Stomach (tissue), 9 donors: ENCODE results near the gene ANKS1B. TPM values are rescaled to one million over a fixed set of nuclear protein-coding genes. Genes with fewer than 3 reads are reported as not detected.

Experiments
- DNase-seq, 2 donors: peaks; one replicate each; pipeline versions ENCODE4 v3.0.0 to v3.0.0-alpha.2; 2013 to 2019
- H3K27ac ChIP-seq, 5 donors: fragments of 200-600 bp in 4 of 5; sonication (generic) in 4 of 5; one replicate each; pipeline ENCODE4 v1.5.1; 2013 to 2019; ENCODE audit warnings: mild to moderate bottlenecking in 1 of 5, moderate library complexity in 1 of 5
- H3K27me3 ChIP-seq, 3 donors: fragments of 200-600 bp; sonication (generic); one replicate each; pipeline ENCODE4 v1.5.1; 2017 to 2019; ENCODE audit warnings: mixed run types in 1 of 3
- H3K36me3 ChIP-seq, 4 donors: fragments of 200-600 bp; sonication (generic); 1 replicate in 3 of 4; 2 replicates in 1 of 4; pipeline ENCODE4 v1.5.1; 2016 to 2019
- H3K4me1 ChIP-seq, 4 donors: fragments of 200-600 bp; sonication (generic); one replicate each; pipeline ENCODE4 v1.5.1; 2016 to 2019
- H3K4me3 ChIP-seq, 4 donors: fragments of 200-600 bp; sonication (generic) in 3 of 4; one replicate each; pipeline ENCODE4 v1.5.1; 2016 to 2019; ENCODE audit warnings: mild to moderate bottlenecking in 1 of 4
- H3K9me3 ChIP-seq, 4 donors: fragments of 200-600 bp; sonication (generic); one replicate each; pipeline ENCODE4 v1.5.1; 2016 to 2019
- EP300 ChIP-seq: sonication (generic); formaldehyde crosslinking; IDR thresholded peaks from one replicate; pipeline ENCODE4 v1.6.1; 2017; ENCODE audit warnings: antibody characterized with exemption
- POLR2A ChIP-seq, 4 donors: fragments of 450-650 bp; IDR thresholded peaks; one replicate each; pipeline ENCODE4 v1.6.1; 2016; ENCODE audit warnings: antibody characterized with exemption in 4 of 4, control low read depth in 2 of 4, mild to moderate bottlenecking in 1 of 4, moderate library complexity in 1 of 4
- POLR2AphosphoS5 ChIP-seq, 3 donors: sonication (generic); formaldehyde crosslinking; IDR thresholded peaks; one replicate each; pipeline ENCODE4 v1.6.1; 2016; ENCODE audit warnings: antibody characterized with exemption in 3 of 3
- WGBS, 5 donors: extraction: QIAGEN DNeasy Blood & Tissue Kit in 3 of 5; methylation state at CpG; one replicate each; pipeline versions ENCODE4 v1.1.5 to v1.1.7; 2013 to 2018; 5-methylcytosine and 5-hydroxymethylcytosine counted together
- intact Hi-C: fragments of 100-400 bp; cut with DNase I; formaldehyde crosslinking; loops from one replicate; pipeline ENCODE4 v1.15.1; 2023; ENCODE audit warnings: low total_unique reads
- polyA plus RNA-seq, 3 donors: library from polyadenylated mRNA; stranded (reverse); fragments of 200-250 nt; gene quantifications; one replicate each; pipeline ENCODE4 v1.2.3, GENCODE V29; 2013
- total RNA-seq, 5 donors: library from RNA; depleted of rRNA; stranded (reverse); fragments of >200 nt; gene quantifications; one replicate each; pipeline versions ENCODE4 v1.1.0 to v1.2.3, GENCODE V29; 2014 to 2016
- TF ChIP-seq, protein P1 (sequence below), 7 experiments: fragments of 450-650 bp in 4 of 7; fragments of 200-600 bp in 3 of 7; sonication (generic) in 3 of 7; IDR thresholded peaks; one replicate each; pipeline ENCODE4 v1.5.1; 2016 to 2019; ENCODE audit warnings: antibody characterized with exemption in 7 of 7, control low read depth in 2 of 7, mild to moderate bottlenecking in 1 of 7
- donor health status: healthy with polysubstance abuse.
- donor health status: Bipolar disorder and iron deficiency.
- donor health status: healthy.

Gene ANKS1B
- total and polyA plus RNA-seq, 8 donors: 0.73 to 26.8 (median 2.2) TPM; not detected in 2

GRCh38 chr12:99176871-99177270 is 807.9 kb downstream of the ANKS1B start:
- Histone ChIP-seq H3K27ac (no peak overlapping the region), H3K4me1 (no peaks in the 10 kb centered on the region), H3K9me3 (no peaks in the 10 kb centered on the region), H3K27me3 (no peaks in the 10 kb centered on the region), H3K36me3 (no peaks in the 10 kb centered on the region), H3K4me3 (no peak overlapping the region)
- TF ChIP-seq POLR2A (IDR thresholded peaks at IDR 0.05) (no peak), POLR2AphosphoS5 (IDR thresholded peaks at IDR 0.05) (no peak), EP300 (no peak)
- TF ChIP-seq, protein P1, sequence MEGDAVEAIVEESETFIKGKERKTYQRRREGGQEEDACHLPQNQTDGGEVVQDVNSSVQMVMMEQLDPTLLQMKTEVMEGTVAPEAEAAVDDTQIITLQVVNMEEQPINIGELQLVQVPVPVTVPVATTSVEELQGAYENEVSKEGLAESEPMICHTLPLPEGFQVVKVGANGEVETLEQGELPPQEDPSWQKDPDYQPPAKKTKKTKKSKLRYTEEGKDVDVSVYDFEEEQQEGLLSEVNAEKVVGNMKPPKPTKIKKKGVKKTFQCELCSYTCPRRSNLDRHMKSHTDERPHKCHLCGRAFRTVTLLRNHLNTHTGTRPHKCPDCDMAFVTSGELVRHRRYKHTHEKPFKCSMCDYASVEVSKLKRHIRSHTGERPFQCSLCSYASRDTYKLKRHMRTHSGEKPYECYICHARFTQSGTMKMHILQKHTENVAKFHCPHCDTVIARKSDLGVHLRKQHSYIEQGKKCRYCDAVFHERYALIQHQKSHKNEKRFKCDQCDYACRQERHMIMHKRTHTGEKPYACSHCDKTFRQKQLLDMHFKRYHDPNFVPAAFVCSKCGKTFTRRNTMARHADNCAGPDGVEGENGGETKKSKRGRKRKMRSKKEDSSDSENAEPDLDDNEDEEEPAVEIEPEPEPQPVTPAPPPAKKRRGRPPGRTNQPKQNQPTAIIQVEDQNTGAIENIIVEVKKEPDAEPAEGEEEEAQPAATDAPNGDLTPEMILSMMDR (IDR thresholded peaks at IDR 0.05): no peak
- DNase-seq: no peak
- intact Hi-C loops: no loop called here
- 84 to 86% (median 85%) methylated on average over 4 of the region's 4 CpGs for WGBS, 5 donors

DNA sequence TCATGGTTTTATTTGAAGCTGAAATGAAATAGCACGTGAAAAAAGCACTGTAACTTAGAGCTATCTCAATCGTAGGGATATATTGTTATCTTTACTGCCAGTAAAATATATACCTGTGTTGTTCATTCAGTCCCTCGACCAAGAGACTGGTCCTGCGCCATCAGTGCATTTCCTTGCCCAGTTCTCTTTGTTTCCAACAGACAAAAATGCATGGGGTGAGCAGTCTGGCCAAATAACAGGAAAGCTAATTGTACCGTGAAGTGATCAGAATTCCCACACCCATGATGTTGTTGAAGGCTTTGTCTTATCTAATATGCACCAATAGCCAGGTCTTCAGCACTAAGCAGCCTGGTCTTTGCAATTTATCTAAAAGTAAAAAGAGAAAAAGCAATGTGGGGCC is 814.3 kb downstream of the ANKS1B start:
- no peaks in the 10 kb centered on the region for H3K9me3 ChIP-seq
- WGBS, 5 donors: 61 to 82% (median 76%) methylated on average over 5 of the region's 5 CpGs
- no peak overlapping the region for H3K27ac ChIP-seq
- no peaks in the 10 kb centered on the region for H3K27me3 ChIP-seq
- H3K4me1 ChIP-seq: no peaks in the 10 kb centered on the region
- no peaks in the 10 kb centered on the region for H3K36me3 ChIP-seq
- intact Hi-C loops: no loop called here
- no peak for DNase-seq
- no peak overlapping the region for H3K4me3 ChIP-seq
- TF ChIP-seq POLR2AphosphoS5 (IDR thresholded peaks at IDR 0.05) (no peak), POLR2A (IDR thresholded peaks at IDR 0.05) (no peak), EP300 (no peak)
- TF ChIP-seq, protein P1 (IDR thresholded peaks at IDR 0.05): no peak

GRCh38 chr12:99170037-99170436 is 814.7 kb downstream of the ANKS1B start:
- TF ChIP-seq POLR2AphosphoS5 (IDR thresholded peaks at IDR 0.05) (no peak), POLR2A (IDR thresholded peaks at IDR 0.05) (no peak), EP300 (no peak)
- TF ChIP-seq, protein P1 (IDR thresholded peaks at IDR 0.05): no peak

GRCh38 chr12:99157946-99158345 is 826.8 kb downstream of the ANKS1B start:
- WGBS, 5 donors: 91 to 98% (median 95%) methylated on average over 1 of the region's 1 CpG
- DNase-seq: no peak
- H3K27me3 ChIP-seq: no peaks in the 10 kb centered on the region
- H3K36me3 ChIP-seq: no peaks in the 10 kb centered on the region
- no peak overlapping the region for H3K4me3 ChIP-seq
- H3K9me3 ChIP-seq: peaks cover 0 to 12% (median 7%) of the 10 kb centered on the region in 4 donors
- no peaks in the 10 kb centered on the region for H3K4me1 ChIP-seq
- H3K27ac ChIP-seq: no peak overlapping the region
- intact Hi-C loops: no loop called here
- TF ChIP-seq, protein P1 (IDR thresholded peaks at IDR 0.05): no peak
- TF ChIP-seq POLR2A (IDR thresholded peaks at IDR 0.05): no peak
- TF ChIP-seq EP300: no peak
- TF ChIP-seq POLR2AphosphoS5 (IDR thresholded peaks at IDR 0.05): no peak

More at GRCh38 chr12:99170037-99170436, 814.7 kb downstream of the ANKS1B start:
- Histone ChIP-seq H3K27me3 (no peaks in the 10 kb centered on the region), H3K4me1 (no peaks in the 10 kb centered on the region), H3K27ac (no peak overlapping the region), H3K36me3 (no peaks in the 10 kb centered on the region), H3K9me3 (no peaks in the 10 kb centered on the region), H3K4me3 (no peak overlapping the region)
- 51 to 87% (median 74%) methylated on average over 2 of the region's 2 CpGs for WGBS, 5 donors
- no peak for DNase-seq
- intact Hi-C loops: no loop called here
